NCI-H1436 treated with DMSO at 0.1 percent for 48 hours (cell line): ENCODE measurements around the gene MESD.

Experiments used
- DNase-seq: peaks from one replicate; lab custom pipeline; 2025; lab: John Stamatoyannopoulos, UW

MESD gene

DNA sequence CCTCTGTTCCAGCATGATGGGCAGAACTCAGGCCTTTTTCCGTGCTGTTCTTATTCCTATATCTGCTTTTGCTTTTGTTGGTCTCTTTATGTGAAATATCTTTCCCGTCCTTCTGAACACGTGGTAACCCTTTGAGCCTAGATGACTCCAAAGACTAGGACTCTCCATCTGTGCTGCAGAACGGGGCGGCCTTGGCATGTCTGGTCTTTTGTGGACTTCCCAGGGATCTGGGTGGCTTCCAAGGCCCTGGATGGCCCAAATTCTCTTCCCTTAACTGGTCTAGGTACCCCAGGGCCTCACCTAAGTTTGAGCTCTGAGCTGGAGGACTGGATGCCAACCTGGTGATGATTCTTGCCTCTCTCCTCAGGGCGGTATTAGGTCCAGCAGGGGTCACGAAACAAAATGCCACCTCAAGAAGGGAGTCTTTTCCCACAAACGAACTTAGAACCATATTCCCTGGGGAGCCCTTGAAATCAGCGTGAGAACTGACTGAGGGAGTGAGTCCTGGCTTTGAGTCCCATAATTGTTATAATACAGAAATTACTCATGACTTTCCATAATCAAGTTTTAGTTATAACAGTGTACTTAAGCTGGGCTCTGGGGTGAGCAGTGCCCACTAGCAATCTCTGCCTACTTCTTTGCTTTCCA lies 25.0 kb upstream of the MESD start:
- no peak for DNase-seq

DNA sequence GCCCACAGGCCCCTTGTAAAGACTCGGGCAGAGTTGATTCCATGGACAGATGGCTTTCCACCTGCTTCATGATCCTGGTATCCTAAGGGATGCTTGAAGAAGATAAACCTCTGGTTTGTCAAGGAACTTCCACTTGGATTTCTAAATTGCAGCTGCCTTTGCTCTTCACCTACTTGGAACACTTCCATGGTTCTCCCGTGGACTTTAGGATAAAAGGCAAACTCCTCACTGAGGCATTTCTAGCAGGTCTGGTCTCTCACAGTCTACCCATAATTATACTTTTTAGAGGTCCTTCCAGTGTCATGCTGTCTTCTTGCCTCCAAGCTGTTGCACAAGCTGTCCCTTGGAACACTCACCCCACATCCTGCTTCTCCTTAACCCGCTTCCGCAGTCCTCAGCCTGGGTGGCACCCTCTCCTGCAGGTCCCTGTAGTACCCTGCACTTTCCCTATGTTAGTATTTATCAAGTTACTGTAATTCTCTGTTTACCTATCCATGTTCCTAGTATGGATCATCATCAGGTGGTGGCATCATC lies 23.8 kb upstream of the MESD start:
- DNase-seq, result no peak

- DNase-seq, result no peak
Observed at GRCh38 chr15:81012588-81012987, 23.0 kb upstream of the MESD start.

DNA sequence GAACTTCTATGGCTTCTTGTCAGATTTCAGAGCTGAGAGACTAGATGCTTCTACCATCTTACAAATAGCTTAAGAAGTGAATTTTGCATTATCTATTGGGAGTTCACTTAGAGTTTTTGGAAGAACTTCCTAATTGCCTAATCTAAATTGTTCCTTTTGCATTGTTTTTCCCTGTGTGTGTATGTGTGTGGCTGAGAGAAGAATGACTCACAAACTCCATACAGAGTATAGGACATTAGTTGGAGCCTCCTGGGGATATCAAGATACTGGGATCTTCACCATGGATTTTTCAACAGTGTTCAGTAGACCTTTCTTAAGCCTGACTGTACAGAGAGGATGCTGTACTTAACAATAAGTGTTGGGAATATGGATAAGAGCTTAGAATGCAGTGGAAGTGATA lies 22.0 kb upstream of the MESD start:
- DNase-seq, result no peak

GRCh38 chr15:81010086-81010485 lies 20.5 kb upstream of the MESD start:
- DNase-seq, result no peak

DNA sequence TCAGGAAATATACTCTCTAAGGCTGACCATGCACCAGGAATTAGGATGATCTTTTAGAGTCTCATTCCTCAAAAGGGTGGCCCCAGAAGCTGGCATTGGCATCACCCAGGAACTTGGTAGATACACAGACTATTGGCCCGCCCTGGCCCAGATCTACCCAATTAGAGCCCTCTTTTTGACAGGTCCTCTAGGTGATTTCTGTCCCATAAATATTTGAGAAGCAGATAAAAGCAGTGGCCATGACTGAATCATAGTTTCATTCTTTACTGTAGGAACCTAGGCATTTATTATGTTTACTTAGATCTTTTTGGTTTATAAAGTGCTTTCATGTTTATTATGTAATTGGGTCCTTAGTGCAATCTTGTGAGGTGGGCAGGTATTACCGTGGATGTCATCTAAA lies 18.7 kb upstream of the MESD start:
- DNase-seq, result no peak

- DNase-seq, result no peak
Observed at GRCh38 chr15:81007428-81008064, 17.9 kb upstream of the MESD start.

DNA sequence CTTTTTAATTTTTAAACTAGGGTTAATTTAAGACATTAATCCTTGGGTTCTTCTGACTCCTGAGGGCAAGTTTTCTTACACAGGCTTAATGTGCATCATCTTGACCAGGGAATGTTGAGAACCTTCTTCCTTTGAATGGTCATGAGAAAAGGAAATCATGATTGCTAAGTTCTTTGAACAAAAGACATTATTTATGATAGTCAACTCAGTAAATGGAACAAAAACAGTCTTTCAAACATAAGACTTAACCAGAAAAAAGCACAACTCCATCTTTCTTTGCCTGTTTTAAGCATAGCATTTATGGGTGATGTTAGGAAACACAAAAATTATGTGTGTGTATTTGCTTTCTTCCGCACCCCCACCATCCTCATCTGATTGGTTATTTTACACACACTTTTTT lies 16.5 kb upstream of the MESD start:
- DNase-seq, result no peak

DNA sequence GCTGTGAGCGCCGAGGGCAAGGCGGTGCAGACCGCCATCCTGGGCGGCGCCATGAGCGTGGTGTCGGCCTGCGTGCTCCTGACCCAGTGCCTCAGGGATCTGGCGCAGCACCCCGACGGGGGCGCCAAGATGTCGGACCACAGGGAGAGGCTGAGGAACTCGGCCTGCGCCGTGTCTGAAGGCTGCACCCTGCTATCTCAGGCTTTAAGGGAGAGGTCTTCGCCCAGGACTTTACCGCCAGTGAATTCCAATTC lies 13.4 kb upstream of the MESD start:
- no peak for DNase-seq

GRCh38 chr15:81002331-81003096 lies 12.9 kb upstream of the MESD start:
- DNase-seq, result no peak

DNA sequence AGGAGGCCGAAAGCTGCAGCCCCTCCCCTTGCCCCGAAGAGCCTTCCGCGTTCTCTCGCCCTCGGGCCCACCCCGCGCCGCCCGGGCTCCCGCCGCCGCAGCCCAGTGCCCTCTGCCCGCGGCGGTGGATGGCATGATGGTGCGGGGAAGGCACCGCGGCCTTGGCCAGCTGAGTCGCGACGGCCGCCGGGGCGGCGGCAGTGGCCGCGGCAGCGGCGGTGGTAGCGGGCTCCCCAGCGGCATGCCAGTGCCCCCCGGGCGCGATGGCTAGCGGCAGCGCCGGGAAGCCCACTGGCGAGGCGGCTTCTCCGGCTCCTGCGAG lies 12.4 kb upstream of the MESD start:
- DNase-seq, result no peak

- DNase-seq, result no peak
Observed at GRCh38 chr15:81001152-81002008, 11.8 kb upstream of the MESD start.

DNA sequence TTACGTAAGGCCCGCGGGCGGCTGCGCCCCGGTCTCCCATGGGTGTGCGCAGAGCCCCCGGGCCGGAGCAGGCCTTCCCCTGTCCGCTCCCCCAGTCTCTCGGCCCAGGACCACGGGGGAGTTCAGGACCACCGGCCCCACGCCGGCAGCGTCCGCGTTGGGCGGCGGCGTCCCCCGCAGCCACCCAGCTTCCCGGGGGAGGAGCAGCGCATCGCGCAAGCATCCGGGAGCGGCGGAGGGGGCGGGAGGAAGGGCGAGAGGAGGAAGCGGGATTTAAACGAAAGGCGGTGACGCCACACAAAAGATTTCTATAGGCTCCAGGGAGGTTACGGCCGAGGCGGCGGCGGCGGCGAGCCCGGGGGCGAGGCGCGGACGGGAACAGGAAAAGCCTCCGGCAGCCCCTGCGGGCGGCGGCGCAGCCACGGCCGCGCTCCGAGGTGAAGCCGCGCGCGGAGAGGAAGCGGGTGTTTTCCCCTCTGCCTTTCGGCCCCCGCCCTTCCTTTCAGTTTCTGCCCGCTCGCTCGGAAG lies 11.1 kb upstream of the MESD start, which contains the start of gene TLNRD1:
TLNRD1 (plus strand) TSS at position 300 of the 528 bp plus-strand sequence. CDS start 1,349 bp downstream, outside the sequence.
- DNase-seq, result peak; percentile 50

DNA sequence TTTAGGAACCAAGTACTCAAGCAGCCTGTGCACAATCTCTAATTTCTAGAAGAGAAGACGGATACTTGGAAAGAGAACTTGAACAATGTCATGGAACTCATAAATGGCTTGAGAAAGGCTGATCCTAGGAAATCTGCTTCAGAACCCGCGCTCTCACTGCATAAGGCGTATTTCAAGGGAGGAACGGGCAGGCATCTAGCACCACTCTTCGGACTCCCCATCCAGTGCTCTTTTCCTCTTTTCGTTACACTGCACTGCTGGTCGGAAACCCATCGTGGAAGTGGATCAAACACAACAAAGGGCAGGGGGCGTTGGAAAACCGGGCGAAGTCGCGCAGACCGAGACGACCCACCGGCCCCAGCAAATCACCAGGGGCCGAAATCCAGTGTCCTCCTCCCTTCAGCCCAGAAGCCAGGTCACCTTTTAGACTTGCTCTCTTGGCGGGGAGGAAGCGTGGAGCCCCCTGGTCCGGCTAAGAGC lies 10.6 kb upstream of the MESD start:
- DNase-seq, result no peak

GRCh38 chr15:80999623-81000036 lies 10.0 kb upstream of the MESD start:
- no peak for DNase-seq

DNA sequence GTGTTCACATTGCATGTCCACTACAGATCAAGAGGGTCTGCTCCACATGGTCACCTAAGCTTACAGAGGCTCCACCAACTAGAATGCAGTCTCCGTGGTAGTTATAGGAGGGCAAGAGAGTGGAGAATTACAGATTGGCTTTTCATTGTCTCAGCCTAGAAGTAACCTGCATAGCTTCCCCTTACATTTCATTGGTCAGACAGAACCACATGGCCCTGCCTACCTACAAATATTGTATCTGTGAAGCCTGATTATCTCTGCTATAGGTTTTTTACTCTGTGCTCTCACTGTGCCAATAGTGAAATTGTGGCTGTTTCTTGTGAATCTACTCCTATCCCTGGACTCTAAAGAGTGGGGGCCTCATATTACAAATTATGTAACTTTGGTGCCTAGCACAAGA lies 8.6 kb upstream of the MESD start:
- no peak for DNase-seq

DNA sequence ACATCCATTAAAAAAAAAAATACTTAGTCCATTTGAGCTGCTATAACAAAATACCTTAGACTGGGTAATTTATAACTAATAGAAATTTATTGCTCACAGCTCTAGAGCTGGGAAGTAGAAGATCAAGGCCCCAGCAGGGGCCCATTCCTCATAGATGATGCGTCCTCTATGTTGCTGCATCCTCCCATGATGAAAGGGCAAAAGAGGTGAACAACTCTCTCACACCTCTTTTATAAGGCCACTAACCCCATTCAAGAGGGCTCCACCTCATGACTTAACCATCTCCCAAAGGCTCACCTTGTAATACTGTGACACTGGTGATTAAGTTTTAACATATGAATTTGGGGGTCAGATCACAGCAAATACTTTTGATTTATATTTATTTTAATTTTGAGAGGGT lies 8.1 kb upstream of the MESD start:
- no peak for DNase-seq

- DNase-seq, result no peak
Observed at GRCh38 chr15:80996247-80996646, 6.6 kb upstream of the MESD start.

DNA sequence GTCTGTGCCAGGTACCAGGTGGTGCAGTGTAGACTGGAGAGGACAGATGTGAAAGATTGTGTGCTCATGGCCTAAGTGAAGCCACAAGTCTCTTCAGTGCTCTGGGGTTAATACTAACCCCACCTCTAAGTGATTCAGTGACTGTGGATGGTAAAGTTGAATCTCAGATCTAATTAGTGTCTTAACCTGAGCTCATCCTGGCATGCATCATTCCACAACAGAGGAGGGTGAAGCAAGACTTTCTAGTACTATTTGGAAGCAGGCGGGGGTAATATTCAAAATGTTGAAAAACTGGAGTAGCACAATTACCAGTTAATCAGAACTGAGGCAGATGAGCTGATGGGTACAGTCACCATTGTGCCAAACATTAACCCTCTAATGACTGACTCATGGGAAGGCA lies 2.8 kb upstream of the MESD start:
- DNase-seq, result no peak

GRCh38 chr15:80992006-80992405 lies 2.4 kb upstream of the MESD start:
- DNase-seq, result no peak

GRCh38 chr15:80991421-80991820 lies 1.8 kb upstream of the MESD start:
- no peak for DNase-seq

GRCh38 chr15:80990955-80991354 lies 1.3 kb upstream of the MESD start:
- no peak for DNase-seq
